ENCODE data around the gene ZNF732. TPM values are rescaled to one million over a fixed set of nuclear protein-coding genes. Genes with fewer than 3 reads are reported as not detected.
"Not testable (repeated sequence)": the region's sequence is repeated elsewhere in the genome, so short reads cannot be mapped to it uniquely, and the experiment has no call there.

The ZNF732 gene
- total and polyA plus RNA-seq, 3 experiments from 2014 or later = not detected

DNA sequence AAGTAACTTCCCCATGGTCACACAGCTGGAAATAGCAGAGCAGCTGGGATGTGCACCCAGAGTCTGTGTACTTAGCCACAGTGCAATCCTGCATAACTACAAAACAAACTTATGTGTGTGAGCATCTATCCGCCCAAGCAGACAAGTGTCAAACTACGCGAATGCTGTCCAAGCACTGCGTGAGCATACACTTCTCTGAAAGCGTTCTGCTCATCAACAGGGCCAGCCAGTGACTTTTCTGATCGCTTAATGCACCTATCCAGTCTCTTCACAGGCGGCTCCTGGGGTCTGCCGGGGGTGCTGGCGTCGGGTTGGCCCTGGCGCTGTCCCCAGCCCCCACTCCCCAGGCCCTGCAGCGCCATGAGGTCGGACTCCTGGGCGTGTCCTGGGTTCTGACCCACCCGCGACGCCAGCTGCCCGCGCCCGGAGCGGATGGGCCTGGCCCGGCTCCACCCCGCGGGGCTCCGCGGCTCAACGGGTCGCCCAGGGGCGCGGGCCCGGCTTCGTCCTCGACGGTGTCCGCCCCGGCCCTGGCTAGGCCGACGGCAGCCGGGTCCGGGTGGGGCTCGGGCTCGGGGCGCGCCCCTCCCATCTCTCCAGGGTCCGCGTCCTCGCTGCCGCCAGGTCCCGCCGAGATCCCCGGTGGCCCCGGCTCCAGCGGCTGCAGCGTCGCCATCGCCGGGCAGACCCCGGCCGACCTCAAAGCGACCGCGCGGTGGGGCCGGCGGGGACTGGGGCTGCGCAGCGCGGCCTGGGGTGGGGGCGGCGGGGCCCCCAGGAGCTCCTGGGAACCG, 31.0 kb upstream of the ZNF732 start:
- Mint-ChIP-seq H3K4me3 (peak overlapping the region; percentile 71 to 99 (median 98)), H3K36me3 (peaks cover 10 to 38% (median 35%) of the 10 kb centered on the region in 3 donors), H3K27me3 (peaks cover 0 to 6% of the 10 kb centered on the region in 2 donors), H3K27ac (peak overlapping the region in 7 of 8 donors; percentile 58 to 95 (median 86)), H3K4me1 (peaks cover 38 to 48% (median 44%) of the 10 kb centered on the region in 3 donors), H3K9me3 (peaks cover 1 to 23% (median 18%) of the 10 kb centered on the region in 5 donors)
- Histone ChIP-seq H3K4me1 (ENCODE audit: insufficient read depth, low read length) (peaks cover 15% of the 10 kb centered on the region), H3K4me3 (ENCODE audit: low read length) (peak overlapping the region; percentile 95), H3K27me3 (ENCODE audit: insufficient read depth, low read length, poor library complexity, severe bottlenecking) (no peaks in the 10 kb centered on the region), H3K27ac (ENCODE audit: low read depth, low read length) (peak overlapping the region; percentile 90), H3K36me3 (ENCODE audit: insufficient read depth, low read length) (no peaks in the 10 kb centered on the region), H3K9me3 (ENCODE audit: low read length) (peaks cover 14% of the 10 kb centered on the region)
- CTCF ChIA-PET = no interaction called here
- POLR2A ChIA-PET = interaction anchor here (2.0 kb wide), 1 partner anchor 212 kb away, joined by 6 read pairs; the partner anchor contains the start of gene ZNF718
- DNase-seq = peak in 1 of 5 donors; percentile 11

- Histone ChIP-seq H3K4me3 (ENCODE audit: low read length) (no peak overlapping the region), H3K4me1 (ENCODE audit: insufficient read depth, low read length) (peaks cover 15% of the 10 kb centered on the region), H3K36me3 (ENCODE audit: insufficient read depth, low read length) (no peaks in the 10 kb centered on the region), H3K9me3 (ENCODE audit: low read length) (peaks cover 12% of the 10 kb centered on the region), H3K27ac (ENCODE audit: low read depth, low read length) (no peak overlapping the region), H3K27me3 (ENCODE audit: insufficient read depth, low read length, poor library complexity, severe bottlenecking) (no peaks in the 10 kb centered on the region)
- H3K4me3 Mint-ChIP-seq = peak overlapping the region; percentile 61 to 82 (median 71)
- peaks cover 0 to 6% of the 10 kb centered on the region in 2 donors for H3K27me3 Mint-ChIP-seq
- H3K27ac Mint-ChIP-seq = peak overlapping the region in 3 of 8 donors; percentile 11 to 86 (median 78)
- peaks cover 36 to 46% (median 41%) of the 10 kb centered on the region in 3 donors for H3K4me1 Mint-ChIP-seq
- CTCF ChIA-PET = no interaction called here
- H3K36me3 Mint-ChIP-seq = peaks cover 10 to 34% (median 30%) of the 10 kb centered on the region in 3 donors
- POLR2A ChIA-PET = no interaction called here
- DNase-seq = no peak
- H3K9me3 Mint-ChIP-seq = peaks cover 0 to 16% (median 13%) of the 10 kb centered on the region in 5 donors
These were observed 30.2 kb upstream of the ZNF732 start for GRCh38 chr4:335515-335914.

DNA sequence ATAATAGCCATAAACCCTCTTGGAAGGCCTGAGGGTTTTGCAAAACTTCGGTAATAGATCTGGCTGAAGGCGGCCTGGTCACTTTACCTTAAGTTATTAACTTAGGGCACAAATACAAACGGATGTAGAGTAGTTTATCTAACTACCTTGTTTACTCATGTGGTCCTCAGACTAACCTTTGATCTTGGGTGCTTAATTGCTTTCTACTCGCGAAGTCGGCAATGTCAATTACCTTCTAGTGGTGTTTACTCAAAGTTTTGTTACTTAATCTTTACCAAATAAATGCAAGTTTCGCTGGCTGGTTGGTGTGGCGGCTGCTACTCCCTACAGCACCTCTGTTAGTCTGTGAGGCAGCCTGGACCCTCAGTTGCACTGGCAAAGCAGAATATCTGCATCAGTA, 23.5 kb upstream of the ZNF732 start:
- Mint-ChIP-seq H3K9me3 (peaks cover 0 to 42% (median 30%) of the 10 kb centered on the region in 5 donors), H3K4me3 (no peak overlapping the region)
- POLR2A ChIA-PET = no interaction called here

GRCh38 chr4:314296-314903, 9.1 kb upstream of the ZNF732 start:
- CTCF ChIA-PET = no interaction called here
- H3K4me1 ChIP-seq (ENCODE audit: insufficient read depth, low read length) = no peaks in the 10 kb centered on the region
- Mint-ChIP-seq H3K4me1 (no peaks in the 10 kb centered on the region), H3K36me3 (peaks cover 0 to 31% (median 0%) of the 10 kb centered on the region in 3 donors), H3K4me3 (no peak overlapping the region), H3K9me3 (peaks cover 7 to 70% (median 60%) of the 10 kb centered on the region in 5 donors), H3K27ac (no peak overlapping the region), H3K27me3 (peaks cover 11 to 19% of the 10 kb centered on the region in 2 donors)
- no peaks in the 10 kb centered on the region for H3K36me3 ChIP-seq (ENCODE audit: insufficient read depth, low read length)
- H3K27ac ChIP-seq (ENCODE audit: low read depth, low read length) = no peak overlapping the region
- no peaks in the 10 kb centered on the region for H3K27me3 ChIP-seq (ENCODE audit: insufficient read depth, low read length, poor library complexity, severe bottlenecking)
- H3K9me3 ChIP-seq (ENCODE audit: low read length) = no peaks in the 10 kb centered on the region
- no peak overlapping the region for H3K4me3 ChIP-seq (ENCODE audit: low read length)
- no peak for DNase-seq
- POLR2A ChIA-PET = no interaction called here

More for the DNA sequence above, 23.5 kb upstream of the ZNF732 start:
- Mint-ChIP-seq H3K27me3 (no peaks in the 10 kb centered on the region), H3K27ac (no peak overlapping the region), H3K36me3 (peaks cover 2 to 18% (median 3%) of the 10 kb centered on the region in 3 donors), H3K4me1 (no peaks in the 10 kb centered on the region)
- H3K9me3 ChIP-seq (ENCODE audit: low read length) = no peaks in the 10 kb centered on the region
- no peak overlapping the region for H3K27ac ChIP-seq (ENCODE audit: low read depth, low read length)
- H3K4me3 ChIP-seq (ENCODE audit: low read length) = no peak overlapping the region
- H3K4me1 ChIP-seq (ENCODE audit: insufficient read depth, low read length) = no peaks in the 10 kb centered on the region
- CTCF ChIA-PET = no interaction called here
- no peaks in the 10 kb centered on the region for H3K27me3 ChIP-seq (ENCODE audit: insufficient read depth, low read length, poor library complexity, severe bottlenecking)
- DNase-seq = no peak
- no peaks in the 10 kb centered on the region for H3K36me3 ChIP-seq (ENCODE audit: insufficient read depth, low read length)

GRCh38 chr4:309807-310206, 4.5 kb upstream of the ZNF732 start:
- peaks cover 12 to 71% (median 51%) of the 10 kb centered on the region in 5 donors for H3K9me3 Mint-ChIP-seq
- H3K27me3 Mint-ChIP-seq = peaks cover 6 to 7% of the 10 kb centered on the region in 2 donors
- H3K27ac ChIP-seq (ENCODE audit: low read depth, low read length) = no peak overlapping the region
- POLR2A ChIA-PET = no interaction called here
- no peaks in the 10 kb centered on the region for H3K27me3 ChIP-seq (ENCODE audit: insufficient read depth, low read length, poor library complexity, severe bottlenecking)
- H3K27ac Mint-ChIP-seq = no peak overlapping the region
- H3K4me1 ChIP-seq (ENCODE audit: insufficient read depth, low read length) = no peaks in the 10 kb centered on the region
- DNase-seq = no peak
- H3K36me3 Mint-ChIP-seq = peaks cover 0 to 26% (median 0%) of the 10 kb centered on the region in 3 donors
- H3K4me3 ChIP-seq (ENCODE audit: low read length) = no peak overlapping the region
- no peaks in the 10 kb centered on the region for H3K9me3 ChIP-seq (ENCODE audit: low read length)
- H3K4me1 Mint-ChIP-seq = peaks cover 10 to 17% (median 13%) of the 10 kb centered on the region in 3 donors
- H3K36me3 ChIP-seq (ENCODE audit: insufficient read depth, low read length) = no peaks in the 10 kb centered on the region
- CTCF ChIA-PET = no interaction called here
- H3K4me3 Mint-ChIP-seq = no peak overlapping the region

DNA sequence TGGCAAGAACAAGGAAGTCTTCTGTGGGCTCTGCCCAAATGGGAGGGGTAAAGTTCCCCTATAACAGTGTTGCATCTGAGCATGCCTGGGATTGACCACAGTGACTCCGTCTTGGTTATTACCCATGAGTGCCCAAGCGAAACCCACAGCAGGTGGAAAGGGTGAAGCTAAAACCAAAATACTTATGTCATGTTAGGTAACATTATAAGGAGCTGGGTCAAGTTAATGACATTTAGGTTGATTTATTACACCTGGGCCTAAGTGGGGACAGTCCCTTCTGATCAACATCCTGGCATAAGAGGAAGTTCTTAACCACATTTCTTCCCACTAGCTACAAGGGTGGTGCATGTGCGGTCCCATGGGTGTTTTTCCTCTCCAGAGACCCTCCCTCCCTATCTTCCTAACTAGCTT, 1.3 kb upstream of the ZNF732 start:
- Histone ChIP-seq H3K4me3 (ENCODE audit: low read length) (no peak overlapping the region), H3K36me3 (ENCODE audit: insufficient read depth, low read length) (no peaks in the 10 kb centered on the region), H3K27ac (ENCODE audit: low read depth, low read length) (no peak overlapping the region), H3K27me3 (ENCODE audit: insufficient read depth, low read length, poor library complexity, severe bottlenecking) (no peaks in the 10 kb centered on the region), H3K4me1 (ENCODE audit: insufficient read depth, low read length) (no peaks in the 10 kb centered on the region), H3K9me3 (ENCODE audit: low read length) (no peaks in the 10 kb centered on the region)
- ChIA-PET POLR2A (no interaction called here), CTCF (no interaction called here)
- H3K27me3 Mint-ChIP-seq = peaks cover 22 to 32% of the 10 kb centered on the region in 2 donors
- peaks cover 10 to 18% (median 17%) of the 10 kb centered on the region in 3 donors for H3K4me1 Mint-ChIP-seq
- H3K27ac Mint-ChIP-seq = peak overlapping the region in 1 of 8 donors; percentile 58
- peak overlapping the region in 1 of 7 donors; percentile 1 for H3K4me3 Mint-ChIP-seq
- peaks cover 21 to 76% (median 66%) of the 10 kb centered on the region in 5 donors for H3K9me3 Mint-ChIP-seq
- DNase-seq = no peak
- peaks cover 0 to 18% (median 5%) of the 10 kb centered on the region in 3 donors for H3K36me3 Mint-ChIP-seq

DNA sequence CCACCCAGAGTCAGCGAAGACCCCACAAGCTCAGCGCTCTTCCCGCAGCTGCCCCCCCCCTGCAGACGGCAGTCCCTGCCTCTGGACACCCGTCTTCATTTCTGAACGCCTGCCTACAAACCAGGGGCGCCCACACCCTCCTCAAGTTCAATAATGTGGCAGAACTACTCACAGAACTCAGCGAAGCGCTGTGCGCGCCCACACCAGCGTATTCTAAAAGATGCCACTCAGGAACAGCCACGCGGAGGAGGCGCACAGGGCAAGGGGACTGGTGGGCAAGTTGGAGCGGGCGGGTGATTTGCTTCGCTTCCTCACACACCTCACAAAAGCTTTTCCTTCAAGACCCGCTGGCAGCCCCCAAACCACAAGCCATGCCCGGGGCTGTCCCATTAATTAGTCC, 758 bp downstream of the ZNF732 start:
- Mint-ChIP-seq H3K27me3 (peaks cover 20 to 30% of the 10 kb centered on the region in 2 donors), H3K36me3 (peaks cover 0 to 17% (median 5%) of the 10 kb centered on the region in 3 donors), H3K9me3 (peaks cover 25 to 72% (median 59%) of the 10 kb centered on the region in 5 donors), H3K4me1 (peaks cover 10 to 18% (median 17%) of the 10 kb centered on the region in 3 donors), H3K4me3 (peak overlapping the region in 1 of 7 donors; percentile 61)
- DNase-seq; H3K27ac Mint-ChIP-seq; H3K4me1 ChIP-seq (ENCODE audit: insufficient read depth, low read length); CTCF ChIA-PET; H3K27ac ChIP-seq (ENCODE audit: low read depth, low read length); H3K4me3 ChIP-seq (ENCODE audit: low read length); H3K9me3 ChIP-seq (ENCODE audit: low read length); H3K27me3 ChIP-seq (ENCODE audit: insufficient read depth, low read length, poor library complexity, severe bottlenecking); POLR2A ChIA-PET; H3K36me3 ChIP-seq (ENCODE audit: insufficient read depth, low read length): not testable (repeated sequence)

- H3K27me3 Mint-ChIP-seq = peaks cover 20 to 34% of the 10 kb centered on the region in 2 donors
- H3K27ac ChIP-seq (ENCODE audit: low read depth, low read length) = no peak overlapping the region
- H3K9me3 ChIP-seq (ENCODE audit: low read length) = no peaks in the 10 kb centered on the region
- H3K4me3 ChIP-seq (ENCODE audit: low read length) = no peak overlapping the region
- ChIA-PET CTCF (no interaction called here), POLR2A (no interaction called here)
- H3K27me3 ChIP-seq (ENCODE audit: insufficient read depth, low read length, poor library complexity, severe bottlenecking) = no peaks in the 10 kb centered on the region
- peaks cover 22 to 59% (median 46%) of the 10 kb centered on the region in 5 donors for H3K9me3 Mint-ChIP-seq
- peaks cover 0 to 17% (median 5%) of the 10 kb centered on the region in 3 donors for H3K36me3 Mint-ChIP-seq
- no peak overlapping the region for H3K27ac Mint-ChIP-seq
- DNase-seq = no peak
- no peak overlapping the region for H3K4me3 Mint-ChIP-seq
- H3K4me1 ChIP-seq (ENCODE audit: insufficient read depth, low read length) = no peaks in the 10 kb centered on the region
- peaks cover 10 to 18% (median 14%) of the 10 kb centered on the region in 3 donors for H3K4me1 Mint-ChIP-seq
- H3K36me3 ChIP-seq (ENCODE audit: insufficient read depth, low read length) = no peaks in the 10 kb centered on the region
These were observed 2.9 kb downstream of the ZNF732 start for GRCh38 chr4:302381-302780.

All from CD8-positive, alpha-beta memory T cell (primary cell).